GM23248 (cell line): ENCODE measurements around the gene SLC25A18. TPM values are rescaled to one million over a fixed set of nuclear protein-coding genes. Genes with fewer than 3 reads are reported as not detected.

Experiments used
- DNase-seq: peaks from one replicate; pipeline ENCODE4 v3.0.0-alpha.2; 2015
- H2AFZ ChIP-seq: fragments of 200-600 bp; sonication (generic); 2 replicates; pipeline ENCODE4 v1.6.1; 2016; ENCODE audit warnings: antibody characterized with exemption
- H3F3A ChIP-seq: fragments of 200-600 bp; sonication (generic); 2 replicates; pipeline ENCODE4 v1.6.1; 2016; ENCODE audit warnings: mild to moderate bottlenecking, antibody characterized with exemption, mixed run types; ENCODE audit not compliant: insufficient read depth
- H3K27ac ChIP-seq: fragments of 200-600 bp; sonication (generic); 2 replicates; pipeline ENCODE4 v1.5.1; 2016; ENCODE audit warnings: mild to moderate bottlenecking
- H3K27me3 ChIP-seq: fragments of 200-600 bp; sonication (generic); replicated peaks from 2 replicates; pipeline ENCODE4 v1.6.1; 2016; ENCODE audit warnings: mild to moderate bottlenecking; ENCODE audit not compliant: insufficient read depth
- H3K36me3 ChIP-seq: fragments of 200-600 bp; sonication (generic); 2 replicates; pipeline ENCODE4 v1.6.1; 2016; ENCODE audit warnings: low read depth, mild to moderate bottlenecking
- H3K4me1 ChIP-seq: fragments of 200-600 bp; sonication (generic); 2 replicates; pipeline ENCODE4 v1.6.1; 2016; ENCODE audit warnings: mild to moderate bottlenecking; ENCODE audit not compliant: insufficient read depth
- H3K4me2 ChIP-seq: fragments of 200-600 bp; sonication (generic); one replicate; pipeline ENCODE4 v1.6.1; 2016; ENCODE audit warnings: mild to moderate bottlenecking; ENCODE audit not compliant: unreplicated experiment
- H3K4me3 ChIP-seq: fragments of 200-600 bp; sonication (generic); 2 replicates; pipeline ENCODE4 v1.5.1; 2016; ENCODE audit warnings: mild to moderate bottlenecking
- H3K79me2 ChIP-seq: fragments of 200-600 bp; sonication (generic); 2 replicates; pipeline ENCODE4 v1.6.1; 2016; ENCODE audit warnings: mild to moderate bottlenecking; ENCODE audit not compliant: insufficient read depth
- H3K9ac ChIP-seq: fragments of 200-600 bp; sonication (generic); 2 replicates; pipeline ENCODE4 v1.6.1; 2016; ENCODE audit warnings: mild to moderate bottlenecking
- H3K9me2 ChIP-seq: fragments of 200-600 bp; sonication (generic); 2 replicates; pipeline ENCODE4 v1.6.1; 2016; ENCODE audit warnings: mixed run types, mild to moderate bottlenecking, moderate library complexity; ENCODE audit not compliant: insufficient read depth
- H3K9me3 ChIP-seq: fragments of 200-600 bp; sonication (generic); one replicate; pipeline ENCODE4 v1.6.1; 2017; ENCODE audit warnings: low read depth
- H4K20me1 ChIP-seq: fragments of 200-600 bp; sonication (generic); 2 replicates; pipeline ENCODE4 v1.6.0; 2016; ENCODE audit not compliant: insufficient read depth
- EZH2 ChIP-seq: fragments of 200-600 bp; sonication (generic); IDR thresholded peaks from 2 replicates; pipeline ENCODE4 v1.6.1; 2018; ENCODE audit warnings: antibody characterized with exemption, mild to moderate bottlenecking; ENCODE audit not compliant: insufficient read depth, poor library complexity, severe bottlenecking
- EZH2phosphoT487 ChIP-seq: fragments of 200-600 bp; sonication (generic); IDR thresholded peaks from 2 replicates; pipeline ENCODE4 v1.6.1; 2018; ENCODE audit warnings: antibody characterized with exemption, moderate library complexity, mild to moderate bottlenecking, low read depth; ENCODE audit not compliant: insufficient read depth
- WGBS, 2 experiments: methylation state at CpG; one replicate each; pipeline ENCODE4 v1.1.6; 2015 to 2017; ENCODE audit warnings: low lambda C conversion rate in 2 of 2, low coverage in 1 of 2; ENCODE audit errors: missing lambda C conversion rate in 2 of 2; 5-methylcytosine and 5-hydroxymethylcytosine counted together
- in situ Hi-C: fragments of 300-500 bp; cut with MboI; formaldehyde crosslinking; loops from 2 replicates; pipeline ENCODE4 v1.15.0; 2020
- polyA plus RNA-seq: library from polyadenylated mRNA; unstranded; fragments of >200 nt; fragmentation: Nextera tagmentation; extraction: Ambion mirVana; gene quantifications from 2 replicates; pipeline ENCODE4 v1.2.1, GENCODE V29; 2016
- total RNA-seq: library from RNA; depleted of rRNA; stranded (reverse); fragments of >200 nt; shearing (Covaris generic); gene quantifications from 2 replicates; pipeline ENCODE4 v1.2.3, GENCODE V29; 2014; rRNA removed

The SLC25A18 gene
- total and polyA plus RNA-seq, 2 experiments from 2014 or later: not detected

DNA sequence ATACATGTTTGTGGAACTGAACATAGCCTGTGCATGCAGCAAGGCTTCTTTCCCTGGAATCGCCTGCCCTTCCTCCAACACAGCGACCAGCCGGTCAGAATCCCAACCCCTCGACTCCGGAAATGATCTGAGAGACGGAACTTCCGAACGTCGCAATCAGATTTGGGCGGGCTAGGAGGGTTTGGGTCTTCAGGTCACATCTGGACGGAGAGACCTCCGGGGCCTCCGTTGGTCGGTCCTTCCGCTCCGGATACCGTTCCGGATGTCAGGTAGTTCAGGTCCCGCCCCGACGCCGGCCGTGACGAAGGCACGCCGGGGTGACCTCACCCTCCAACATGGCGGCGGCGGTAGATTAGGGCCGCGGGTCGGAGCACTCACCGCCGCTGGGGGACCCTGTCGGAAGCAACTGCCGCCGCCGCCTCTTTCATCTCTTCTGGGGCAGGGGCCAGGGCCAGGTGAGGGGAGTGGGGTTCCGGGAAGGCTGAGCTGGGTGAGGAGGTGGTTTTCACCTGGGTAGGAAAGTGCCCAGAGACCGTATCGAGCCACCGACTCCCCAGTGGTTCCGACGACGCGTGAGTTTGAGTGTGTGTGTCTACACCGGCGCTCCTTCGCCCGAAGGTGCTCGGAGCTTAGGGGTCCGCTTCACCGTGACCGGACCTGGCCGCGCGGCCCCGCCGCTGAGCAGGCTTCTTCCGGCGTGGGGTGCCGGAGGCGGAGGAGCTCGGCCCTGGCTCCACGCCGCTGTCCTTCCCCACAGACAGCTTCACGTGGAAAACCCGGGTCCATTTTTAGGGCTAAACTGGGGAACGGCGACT lies 75.3 kb downstream of the SLC25A18 start, which contains the start of gene BCL2L13:
Gene BCL2L13, plus strand, starts transcription at position 326 of the 815 bp plus-strand sequence. CDS start 16,955 bp downstream, outside the sequence.
- Histone ChIP-seq H2AFZ (peak within 1 kb of the TSS; percentile 87), H3K36me3 (no peaks in the 10 kb centered on the region), H3K9me2 (no peaks in the 10 kb centered on the region), H3K9ac (peak within 1 kb of the TSS; percentile 91), H3K4me3 (peak within 1 kb of the TSS; percentile 85), H3K79me2 (peaks cover 45% of the 10 kb centered on the region), H3K9me3 (no peaks in the 10 kb centered on the region), H3K4me1 (peaks cover 24% of the 10 kb centered on the region), H4K20me1 (no peaks in the 10 kb centered on the region), H3K4me2 (peak within 1 kb of the TSS; percentile 96), H3K27me3 (no peaks in the 10 kb centered on the region), H3K27ac (peak within 1 kb of the TSS; percentile 86), H3F3A (peaks cover 24% of the 10 kb centered on the region)
- in situ Hi-C loops: no loop called here
- 0 to 1% methylated on average over 68 to 70 of the region's 70 CpGs for WGBS, 2 experiments
- peak; percentile 94 for DNase-seq
- TF ChIP-seq EZH2phosphoT487 (no peak), EZH2 (no peak)

DNA sequence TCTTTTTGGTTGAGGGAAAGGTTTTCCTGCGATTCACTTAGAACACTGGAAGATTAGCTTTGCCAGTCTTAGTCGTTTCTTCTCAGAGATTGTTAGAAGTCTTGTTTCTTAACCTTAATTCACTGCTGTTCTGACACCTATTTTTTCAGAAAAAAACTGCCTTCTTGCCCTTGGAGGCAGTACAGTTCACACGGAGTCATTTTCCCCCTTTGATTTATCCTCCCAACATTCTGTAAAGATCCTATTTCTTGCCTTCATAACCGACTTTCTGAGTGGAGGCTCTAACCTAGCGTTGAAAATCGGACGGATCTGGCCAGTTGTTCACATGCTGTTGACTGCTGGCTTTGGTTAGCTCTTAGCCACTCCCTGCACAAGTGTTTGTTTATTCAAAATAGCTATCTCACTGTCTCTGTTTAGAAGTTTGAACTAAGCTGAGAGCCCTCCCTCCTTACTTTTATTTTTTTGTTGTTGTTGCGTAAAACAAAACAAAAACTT lies 76.0 kb downstream of the SLC25A18 start:
- H3K27ac ChIP-seq: peak overlapping the region; percentile 86
- in situ Hi-C loops: no loop called here

More for the DNA sequence above, 76.0 kb downstream of the SLC25A18 start:
- no peaks in the 10 kb centered on the region for H3K27me3 ChIP-seq
- peak overlapping the region; percentile 91 for H3K9ac ChIP-seq
- 0 to 2% methylated on average over 8 of the region's 8 CpGs for WGBS, 2 experiments
- TF ChIP-seq EZH2phosphoT487 (no peak), EZH2 (no peak)
- no peaks in the 10 kb centered on the region for H3K9me3 ChIP-seq
- peaks cover 51% of the 10 kb centered on the region for H3K79me2 ChIP-seq
- peaks cover 22% of the 10 kb centered on the region for H3F3A ChIP-seq
- no peaks in the 10 kb centered on the region for H3K9me2 ChIP-seq
- H4K20me1 ChIP-seq: no peaks in the 10 kb centered on the region
- peak overlapping the region; percentile 85 for H3K4me3 ChIP-seq
- peak overlapping the region; percentile 87 for H2AFZ ChIP-seq
- peaks cover 21% of the 10 kb centered on the region for H3K4me1 ChIP-seq
- peak overlapping the region; percentile 96 for H3K4me2 ChIP-seq
- DNase-seq: peak; percentile 79
- H3K36me3 ChIP-seq: 0 out of 2 replicates have a peak, but pooled peaks cover under 1% of the 10 kb centered on the region

Other genes with a start within 250 kb of the SLC25A18 start
- gene CECR2, start 194.0 kb upstream of the SLC25A18 start, total RNA-seq: not detected in 2 replicates
- 0.10 TPM in 1 of 2 replicates, not detected in the other for gene CECR2, start 194.0 kb upstream of the SLC25A18 start, polyA plus RNA-seq
- 103 and 113 TPM in 2 replicates for gene ATP6V1E1, start 65.3 kb downstream of the SLC25A18 start, total RNA-seq
- 131 and 134 TPM in 2 replicates for gene ATP6V1E1, start 65.3 kb downstream of the SLC25A18 start, polyA plus RNA-seq
- gene BCL2L13, start 75.3 kb downstream of the SLC25A18 start, total RNA-seq: 71.9 and 74.1 TPM in 2 replicates
- 43.0 and 44.9 TPM in 2 replicates for gene BCL2L13, start 75.3 kb downstream of the SLC25A18 start, polyA plus RNA-seq
- gene BID, start 211.0 kb downstream of the SLC25A18 start, total RNA-seq: 33.8 and 70.7 TPM in 2 replicates
- gene BID, start 211.0 kb downstream of the SLC25A18 start, polyA plus RNA-seq: 64.6 and 67.6 TPM in 2 replicates